Astrocyte (in vitro differentiated cells and primary cell): ENCODE data around the gene SLC16A9. TPM values are rescaled to one million over a fixed set of nuclear protein-coding genes. Genes with fewer than 3 reads are reported as not detected.

ENCODE experiments used
- DNase-seq: peaks from one replicate; pipeline ENCODE4 v3.0.0-alpha.2; 2010; ENCODE audit warnings: low read depth
- FAIRE-seq: peaks from 2 replicates; lab custom pipeline; 2011; peaks lifted over from hg19 to GRCh38; lab: Jason Lieb, UNC
- H2AFZ ChIP-seq: 2 replicates; pipeline ENCODE4 v1.6.0; 2012; ENCODE audit warnings: low read depth, low read length, inconsistent platforms
- H3K27ac ChIP-seq: 2 replicates; pipeline ENCODE4 v1.5.1; 2011; ENCODE audit warnings: low read depth, low read length, inconsistent platforms
- H3K27me3 ChIP-seq: 2 replicates; pipeline ENCODE4 v1.6.0; 2011; ENCODE audit warnings: low read length, inconsistent platforms; ENCODE audit not compliant: insufficient read depth
- H3K36me3 ChIP-seq: 2 replicates; pipeline ENCODE4 v1.5.1; 2011; ENCODE audit warnings: low read length, inconsistent platforms; ENCODE audit not compliant: insufficient read depth
- H3K4me1 ChIP-seq: 2 replicates; pipeline ENCODE4 v1.5.1; 2011; ENCODE audit warnings: low read length, inconsistent platforms; ENCODE audit not compliant: insufficient read depth
- H3K4me2 ChIP-seq: 2 replicates; pipeline ENCODE4 v1.6.0; 2012; ENCODE audit warnings: low read length, inconsistent platforms
- H3K4me3 ChIP-seq: 2 replicates; pipeline ENCODE4 v1.5.1; 2011; ENCODE audit warnings: low read depth, mild to moderate bottlenecking, low read length, inconsistent platforms; ENCODE audit not compliant: insufficient read depth
- H3K79me2 ChIP-seq: 2 replicates; pipeline ENCODE4 v1.6.0; 2012; ENCODE audit warnings: mild to moderate bottlenecking, low read length, inconsistent platforms; ENCODE audit not compliant: insufficient read depth
- H3K9ac ChIP-seq: 2 replicates; pipeline ENCODE4 v1.6.0; 2012; ENCODE audit warnings: mild to moderate bottlenecking, low read length, inconsistent platforms
- H3K9me3 ChIP-seq: 2 replicates; pipeline ENCODE4 v1.5.1; 2012; ENCODE audit warnings: low read depth, mild to moderate bottlenecking, low read length, inconsistent platforms; ENCODE audit not compliant: insufficient read depth
- H4K20me1 ChIP-seq: 2 replicates; pipeline ENCODE4 v1.6.0; 2012; ENCODE audit warnings: low read length, inconsistent platforms; ENCODE audit not compliant: insufficient read depth
- H3K27ac Mint-ChIP-seq: one replicate; pipeline ENCODE4 v1.8.0; 2021; ENCODE audit warnings: mild to moderate bottlenecking, mixed read lengths; ENCODE audit not compliant: unreplicated experiment
- H3K27me3 Mint-ChIP-seq: one replicate; pipeline ENCODE4 v1.8.0; 2021; ENCODE audit warnings: low read depth, mixed read lengths; ENCODE audit not compliant: unreplicated experiment
- H3K36me3 Mint-ChIP-seq: one replicate; pipeline ENCODE4 v1.8.0; 2021; ENCODE audit warnings: low read depth, mixed read lengths; ENCODE audit not compliant: unreplicated experiment
- H3K4me1 Mint-ChIP-seq: one replicate; pipeline ENCODE4 v1.8.0; 2021; ENCODE audit warnings: low read depth, mixed read lengths; ENCODE audit not compliant: unreplicated experiment
- H3K4me3 Mint-ChIP-seq: one replicate; pipeline ENCODE4 v1.8.0; 2021; ENCODE audit warnings: mild to moderate bottlenecking, moderate library complexity, mixed read lengths; ENCODE audit not compliant: unreplicated experiment
- H3K9me3 Mint-ChIP-seq: one replicate; pipeline ENCODE4 v1.8.0; 2021; ENCODE audit warnings: mild to moderate bottlenecking, mixed read lengths; ENCODE audit not compliant: unreplicated experiment
- CTCF ChIP-seq: IDR thresholded peaks from 2 replicates; pipeline ENCODE4 v1.5.1; 2011; ENCODE audit warnings: low read depth, mild to moderate bottlenecking, inconsistent platforms, low read length, moderate library complexity; ENCODE audit not compliant: insufficient read depth
- EZH2 ChIP-seq: IDR thresholded peaks from 2 replicates; pipeline ENCODE4 v1.6.1; 2012; ENCODE audit warnings: mild to moderate bottlenecking, low read length, inconsistent platforms; ENCODE audit not compliant: insufficient read depth
- total RNA-seq: library from RNA; stranded (reverse); gene quantifications from 2 replicates; pipeline ENCODE4 v1.2.1, GENCODE V29; 2021

Gene SLC16A9
- total RNA-seq, 1 donor from 2014 or later: 3.4 TPM

GRCh38 chr10:59687657-59688056 lies 22.0 kb downstream of the SLC16A9 start:
- Histone ChIP-seq H3K27ac (no peak overlapping the region), H3K4me3 (no peak overlapping the region), H3K4me1 (no peaks in the 10 kb centered on the region), H3K36me3 (no peaks in the 10 kb centered on the region), H3K9me3 (no peaks in the 10 kb centered on the region), H3K27me3 (no peaks in the 10 kb centered on the region), H3K4me2 (no peak overlapping the region), H2AFZ (no peak overlapping the region), H3K9ac (no peak overlapping the region), H3K79me2 (no peaks in the 10 kb centered on the region), H4K20me1 (no peaks in the 10 kb centered on the region)
- no peak for TF ChIP-seq CTCF
- no peak for TF ChIP-seq EZH2
- peaks cover 2% of the 10 kb centered on the region for H3K4me1 Mint-ChIP-seq
- DNase-seq (no peak), FAIRE-seq (no peak)
- no peaks in the 10 kb centered on the region for H3K9me3 Mint-ChIP-seq
- peaks cover 2% of the 10 kb centered on the region for H3K36me3 Mint-ChIP-seq
- no peaks in the 10 kb centered on the region for H3K27me3 Mint-ChIP-seq
- no peak overlapping the region for H3K4me3 Mint-ChIP-seq
- H3K27ac Mint-ChIP-seq: no peak overlapping the region

- Histone ChIP-seq H3K4me1 (no peaks in the 10 kb centered on the region), H3K9ac (no peak overlapping the region), H4K20me1 (no peaks in the 10 kb centered on the region), H3K27ac (no peak overlapping the region), H3K27me3 (no peaks in the 10 kb centered on the region), H3K36me3 (no peaks in the 10 kb centered on the region), H3K4me2 (no peak overlapping the region), H3K4me3 (no peak overlapping the region), H2AFZ (no peak overlapping the region), H3K9me3 (no peaks in the 10 kb centered on the region), H3K79me2 (no peaks in the 10 kb centered on the region)
- no peak for FAIRE-seq
- Mint-ChIP-seq H3K36me3 (no peaks in the 10 kb centered on the region), H3K4me3 (no peak overlapping the region), H3K27ac (no peak overlapping the region), H3K9me3 (no peaks in the 10 kb centered on the region), H3K27me3 (no peaks in the 10 kb centered on the region), H3K4me1 (peaks cover 7% of the 10 kb centered on the region)
- TF ChIP-seq CTCF: no peak
- TF ChIP-seq EZH2: no peak
- no peak for DNase-seq
Measured at GRCh38 chr10:59684006-59684405, 25.6 kb downstream of the SLC16A9 start.

GRCh38 chr10:59682986-59683937 lies 26.4 kb downstream of the SLC16A9 start:
- Histone ChIP-seq H3K79me2 (no peaks in the 10 kb centered on the region), H3K4me3 (no peak overlapping the region), H3K27me3 (no peaks in the 10 kb centered on the region), H3K27ac (no peak overlapping the region), H3K9me3 (no peaks in the 10 kb centered on the region), H4K20me1 (no peaks in the 10 kb centered on the region), H3K4me2 (no peak overlapping the region), H3K36me3 (no peaks in the 10 kb centered on the region), H3K4me1 (no peaks in the 10 kb centered on the region), H3K9ac (no peak overlapping the region), H2AFZ (no peak overlapping the region)
- DNase-seq (peak; percentile 12), FAIRE-seq (no peak)
- TF ChIP-seq CTCF: no peak
- TF ChIP-seq EZH2: no peak
- Mint-ChIP-seq H3K4me1 (peaks cover 9% of the 10 kb centered on the region), H3K27me3 (no peaks in the 10 kb centered on the region), H3K9me3 (no peaks in the 10 kb centered on the region), H3K36me3 (no peaks in the 10 kb centered on the region), H3K27ac (no peak overlapping the region), H3K4me3 (no peak overlapping the region)
